HG02763 (cell line): Measurements from ENCODE around the gene S100A2.

Experiments used
- ATAC-seq: cut with Tn5 transposase; IDR thresholded peaks from one replicate; pipeline ENCODE4 v1.9.1; 2021; ENCODE audit warnings: mild to moderate bottlenecking, moderate library complexity; ENCODE audit not compliant: unreplicated experiment

Gene S100A2

DNA sequence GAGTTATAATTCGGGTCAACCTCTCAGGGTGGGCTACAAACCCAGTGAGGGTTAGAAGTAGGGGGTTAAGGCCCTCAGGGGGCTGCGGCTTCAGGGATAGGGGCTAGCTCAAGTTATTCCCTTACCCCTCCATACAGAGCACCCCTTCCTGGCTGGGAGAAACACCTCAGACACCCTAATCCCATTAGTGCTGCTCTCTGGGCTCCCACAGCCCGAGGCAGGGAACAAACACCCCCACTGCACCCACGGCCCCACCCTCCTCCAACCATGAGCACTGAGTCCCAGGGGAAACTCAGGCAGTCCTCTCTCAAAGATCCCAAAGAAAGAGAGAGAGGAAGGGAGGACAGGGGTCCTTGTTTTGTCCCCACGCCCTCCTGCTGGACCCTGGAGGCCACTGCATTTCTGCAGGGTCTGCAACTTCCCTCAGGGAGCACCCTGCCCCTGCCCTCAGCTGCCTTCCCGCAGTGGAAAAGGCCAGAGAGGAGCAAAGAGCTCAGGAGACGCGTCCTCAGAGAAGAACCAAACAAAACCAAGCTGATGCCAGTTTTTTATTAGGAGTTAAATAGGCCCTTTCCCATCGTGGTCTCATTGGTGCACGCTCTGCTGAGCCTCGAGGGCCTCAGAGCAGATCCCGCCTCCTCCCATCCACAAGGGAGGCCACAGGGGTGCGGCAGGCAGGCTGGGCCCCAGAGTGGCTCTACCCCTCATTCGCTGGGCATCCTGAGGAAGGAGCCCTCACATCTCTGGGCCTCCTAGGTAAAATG lies 18.7 kb downstream of the S100A2 start:
- no peak for ATAC-seq

DNA sequence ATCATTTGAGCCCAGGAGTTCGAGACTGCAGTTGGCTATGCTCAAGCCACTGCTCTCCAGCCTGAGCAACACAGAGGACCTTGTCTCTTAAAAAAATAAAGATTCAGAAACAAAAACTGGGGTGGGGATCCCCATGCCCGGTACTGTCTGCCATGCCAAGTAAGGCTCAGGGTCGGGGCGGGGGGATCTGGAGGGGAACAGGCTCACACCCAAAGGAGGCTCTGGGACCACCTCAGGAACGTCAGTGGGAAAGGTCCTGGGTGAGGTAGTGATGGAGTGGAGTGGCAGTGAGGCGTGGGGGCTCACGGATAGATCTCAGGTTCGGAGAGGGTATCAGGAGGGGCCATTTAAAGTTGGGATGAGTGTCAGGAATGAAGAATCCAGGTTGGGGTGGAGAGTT lies 19.3 kb downstream of the S100A2 start:
- no peak for ATAC-seq

DNA sequence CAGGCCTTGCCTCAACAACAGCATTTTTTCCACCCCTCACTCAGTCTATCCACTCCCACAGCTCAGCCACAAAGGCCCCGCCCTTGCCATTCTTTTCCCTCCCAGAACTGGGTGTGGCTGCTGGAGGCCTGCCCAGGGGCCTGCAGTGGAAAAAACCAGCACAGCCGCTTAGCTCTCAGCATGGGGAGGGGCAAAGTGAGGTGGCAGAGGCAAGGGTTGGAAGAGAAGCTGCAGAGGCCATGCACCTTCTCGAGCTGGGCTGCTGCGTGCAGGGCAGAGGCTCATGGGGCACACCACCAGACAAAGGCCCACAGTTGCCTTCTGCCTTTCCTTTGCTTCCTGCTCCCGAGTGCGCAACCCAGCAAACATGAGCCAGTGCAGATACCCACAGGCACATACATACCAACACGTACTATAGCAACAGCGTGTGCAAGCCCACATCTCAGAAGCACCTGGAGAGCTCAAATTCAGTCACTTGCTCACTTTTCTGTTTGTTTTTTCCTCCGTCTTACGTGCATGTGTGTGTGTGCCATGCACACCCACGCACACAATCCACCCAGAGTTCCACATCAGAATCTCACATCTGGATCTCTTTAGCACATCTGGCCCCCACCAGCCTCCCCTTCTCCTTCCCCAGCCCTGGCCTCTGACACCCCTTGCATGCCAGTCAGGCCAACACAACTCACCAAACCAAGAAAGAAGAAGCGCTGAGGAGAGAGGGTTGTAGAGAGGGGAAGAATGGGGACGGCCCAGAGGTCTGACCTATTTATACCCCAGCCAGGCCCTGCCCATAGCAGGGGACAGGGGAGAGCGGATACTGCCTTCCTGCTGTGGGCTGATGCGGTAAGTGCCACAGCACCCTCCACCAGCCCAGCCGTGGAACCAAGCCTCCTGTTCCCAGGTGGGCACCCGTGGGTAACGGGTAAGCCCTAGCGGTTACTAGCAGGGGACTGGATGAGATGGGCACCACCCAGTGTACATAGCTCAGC lies 20.3 kb downstream of the S100A2 start, which contains the start of gene S100A4:
Gene S100A4 (minus strand): TSS at position 740 of the 989 bp plus-strand sequence. CDS start 1,012 bp downstream, outside the sequence.
- peak; percentile 58 for ATAC-seq

DNA sequence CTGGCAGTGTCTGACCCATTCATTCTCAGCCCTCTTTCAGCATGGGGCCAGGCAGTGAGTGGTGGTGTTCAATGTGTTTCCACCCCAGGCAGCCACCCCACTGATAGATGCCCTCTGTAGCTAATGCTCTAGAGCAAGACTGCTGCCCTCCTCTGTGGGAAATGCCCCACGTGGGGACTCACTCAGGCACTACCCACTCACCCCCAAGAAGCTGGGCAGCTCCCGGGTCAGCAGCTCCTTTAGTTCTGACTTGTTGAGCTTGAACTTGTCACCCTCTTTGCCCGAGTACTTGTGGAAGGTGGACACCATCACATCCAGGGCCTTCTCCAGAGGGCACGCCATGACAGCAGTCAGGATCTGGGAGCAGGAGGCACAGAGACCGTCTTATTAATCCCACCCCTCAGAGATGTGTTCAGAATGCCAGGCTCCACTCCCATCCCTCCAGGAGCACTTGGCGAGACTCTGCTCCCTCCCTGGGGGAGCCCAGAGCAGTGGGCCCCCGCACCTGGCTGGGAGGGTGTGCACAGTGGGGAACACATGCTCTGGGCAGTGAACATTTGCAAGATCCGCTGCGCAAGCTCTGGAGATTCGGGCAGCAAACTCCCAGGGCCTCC lies 21.1 kb downstream of the S100A2 start:
- no peak for ATAC-seq

DNA sequence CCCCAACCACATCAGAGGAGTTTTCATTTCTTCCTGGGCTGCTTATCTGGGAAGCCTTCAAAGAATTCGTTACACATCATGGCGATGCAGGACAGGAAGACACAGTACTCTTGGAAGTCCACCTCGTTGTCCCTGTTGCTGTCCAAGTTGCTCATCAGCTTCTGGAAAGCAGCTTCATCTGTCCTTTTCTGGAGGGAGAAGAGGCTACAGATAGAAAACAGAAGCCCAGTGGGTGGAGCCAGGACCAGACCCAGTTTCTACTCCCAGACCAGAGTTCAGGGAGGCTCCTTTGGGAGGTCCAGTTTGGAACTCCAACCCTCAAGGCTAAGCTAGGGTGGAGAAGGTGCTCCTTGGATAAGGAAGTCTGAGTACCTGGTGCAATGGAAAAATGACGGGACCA lies 21.9 kb downstream of the S100A2 start:
- no peak for ATAC-seq

DNA sequence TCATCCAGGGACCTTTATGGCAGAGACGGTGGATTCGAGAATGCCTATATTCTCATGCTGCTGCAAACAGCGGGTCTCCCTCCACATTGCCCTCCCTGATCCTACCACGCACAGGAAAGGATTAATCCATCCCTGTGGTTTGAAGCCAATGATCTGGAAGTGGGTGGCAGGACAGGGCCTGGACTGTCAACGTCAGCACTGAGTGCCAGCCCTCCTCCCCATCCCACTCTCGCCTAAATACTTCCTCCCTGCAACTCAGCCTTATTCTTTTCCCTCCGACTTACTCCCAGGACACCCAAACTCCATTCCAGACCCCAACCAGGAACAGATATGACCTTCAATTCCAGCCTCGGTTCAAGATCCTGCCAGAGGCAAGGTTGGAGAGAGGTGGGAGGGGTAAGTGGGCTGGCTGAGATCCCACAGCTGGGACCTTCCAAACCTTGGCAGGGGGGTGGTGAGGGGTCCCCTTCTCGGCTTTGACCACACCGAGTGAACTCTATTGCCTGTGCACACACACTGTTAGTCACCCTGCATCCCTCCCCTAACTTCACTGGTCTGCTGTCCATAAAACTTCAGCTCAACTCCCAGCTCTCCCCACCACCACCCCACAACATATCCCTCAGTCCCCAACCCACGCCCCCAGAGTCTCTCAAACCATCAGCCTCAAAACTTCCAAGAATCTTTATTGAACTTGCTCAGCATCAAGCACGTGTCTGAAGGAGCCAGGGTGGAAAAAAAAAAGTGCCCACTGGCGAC lies 22.5 kb downstream of the S100A2 start:
- ATAC-seq = no peak

DNA sequence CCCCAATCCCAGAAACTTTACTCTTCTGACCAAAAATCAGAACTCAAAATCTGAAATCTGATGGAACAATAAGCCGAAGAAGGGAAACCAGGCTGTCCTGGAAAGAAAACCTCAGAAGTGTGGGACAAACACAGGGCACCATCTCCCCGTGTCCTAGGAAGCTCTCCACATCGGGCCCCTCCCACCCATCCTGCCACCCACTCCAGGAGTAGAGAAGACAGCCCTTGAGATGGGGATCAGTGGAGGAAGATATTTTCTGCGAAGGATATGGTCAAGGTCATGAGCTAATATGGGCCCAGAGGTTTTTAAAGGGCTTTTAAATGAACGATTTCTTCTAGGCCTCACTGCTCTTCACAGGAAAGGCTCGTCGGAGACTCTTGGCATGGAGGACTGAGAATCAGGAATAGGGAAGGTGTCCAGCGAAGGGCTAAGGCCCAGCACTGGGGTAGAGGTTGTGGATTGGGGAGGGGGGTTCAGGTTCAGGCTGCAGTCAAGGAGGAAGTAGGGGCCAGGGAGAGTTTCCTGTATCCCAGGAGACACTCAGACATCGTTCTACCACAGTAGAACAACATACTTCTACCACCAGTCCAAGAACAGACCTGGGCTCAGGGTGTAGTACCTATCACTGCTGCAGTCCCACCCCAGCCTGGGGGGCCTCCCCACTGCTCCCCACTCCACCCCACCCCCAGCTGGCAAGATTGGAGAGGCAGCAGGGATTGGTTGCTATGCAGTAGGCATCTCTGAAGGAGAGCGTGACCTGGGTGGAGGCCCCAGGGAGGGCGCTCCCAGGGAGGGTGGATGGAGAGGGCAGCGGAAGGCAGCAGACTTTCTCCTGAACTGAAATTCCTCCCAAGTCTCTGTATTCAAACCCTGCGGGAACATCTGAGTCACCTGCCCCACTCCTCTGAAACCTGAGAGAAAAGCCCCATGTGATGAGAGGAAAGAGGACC lies 23.7 kb downstream of the S100A2 start:
- no peak for ATAC-seq

DNA sequence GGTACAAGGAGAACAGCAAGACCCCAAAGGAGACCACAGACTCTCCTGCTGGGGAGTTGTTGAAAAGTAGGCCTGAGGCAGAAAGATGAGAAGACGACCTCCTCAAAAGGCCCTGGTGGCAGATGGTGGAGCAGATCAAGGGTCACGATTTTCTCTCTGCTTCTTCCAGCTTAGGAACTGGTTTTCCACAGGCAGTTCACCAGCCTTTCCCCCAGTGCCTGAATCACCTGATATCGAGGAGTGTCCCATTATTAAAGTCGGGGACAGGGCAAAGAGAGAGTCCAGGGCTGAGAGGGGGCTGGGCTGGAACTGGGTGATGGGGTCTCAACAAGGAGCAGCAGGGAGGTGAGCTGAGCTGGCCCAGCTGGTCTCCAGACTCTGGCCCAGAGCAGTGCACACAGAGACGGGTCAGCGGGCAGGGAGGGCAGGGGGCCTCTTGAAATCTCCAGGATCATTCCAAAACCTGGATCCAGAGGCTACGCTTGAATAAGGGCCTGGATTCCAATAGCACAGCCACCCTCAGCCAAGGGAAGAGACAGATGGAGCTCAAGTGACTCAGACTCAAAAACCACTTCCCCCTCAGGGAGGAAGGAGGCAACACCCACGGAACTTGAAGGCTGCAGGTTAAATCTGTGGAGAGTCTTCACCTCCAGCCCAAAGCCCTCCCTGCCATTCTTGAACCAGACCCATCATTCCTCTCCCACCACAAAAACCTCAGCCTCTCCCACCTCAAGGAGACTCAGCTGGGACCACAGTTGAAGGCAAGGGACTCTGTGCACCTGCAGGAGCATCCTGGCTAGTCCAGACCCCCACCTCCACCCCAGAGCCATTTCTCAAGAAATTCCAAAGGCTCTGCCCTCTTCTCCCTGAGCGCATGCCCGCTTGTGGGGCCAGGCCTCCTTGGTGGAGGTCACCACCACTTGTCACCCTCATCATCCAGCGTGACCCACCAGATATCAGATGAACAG lies 25.0 kb downstream of the S100A2 start, which contains the start of gene S100A5:
Gene S100A5 (minus strand): TSS at position 541 of the 968 bp plus-strand sequence. CDS start 743 bp downstream, outside the sequence.
- ATAC-seq = no peak

DNA sequence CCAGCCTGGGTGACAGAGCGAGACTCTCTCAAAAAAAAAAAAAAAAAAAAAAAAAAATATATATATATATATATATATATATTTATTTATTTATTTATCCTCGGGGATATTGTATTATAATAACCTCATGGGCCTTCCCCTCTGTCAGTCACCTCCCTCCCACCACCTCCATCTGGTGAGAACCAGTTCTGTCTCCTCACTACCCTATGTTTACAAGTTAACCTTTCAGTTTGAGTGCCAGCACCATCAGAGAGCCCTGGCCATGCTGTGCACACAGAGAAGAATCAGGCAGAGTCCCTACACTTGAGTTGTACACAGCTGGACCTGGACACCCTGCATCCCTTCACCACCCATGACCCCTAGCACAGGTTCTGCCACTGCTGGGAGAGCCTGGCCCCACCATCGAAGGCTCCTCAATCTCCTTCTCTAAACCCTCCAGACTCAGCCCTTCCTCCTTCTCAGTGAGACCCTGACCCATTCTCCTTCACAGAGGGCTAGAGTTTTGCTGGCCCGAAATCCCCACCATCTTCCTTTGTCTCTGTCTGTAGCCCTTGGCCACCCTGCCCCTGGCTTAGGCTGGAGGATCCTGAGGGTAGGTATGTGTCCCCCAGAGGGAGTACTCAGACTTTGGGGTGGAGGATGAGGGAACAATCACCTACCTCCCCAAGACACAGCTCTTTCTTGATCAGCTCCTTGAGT lies 26.1 kb downstream of the S100A2 start:
- no peak for ATAC-seq

DNA sequence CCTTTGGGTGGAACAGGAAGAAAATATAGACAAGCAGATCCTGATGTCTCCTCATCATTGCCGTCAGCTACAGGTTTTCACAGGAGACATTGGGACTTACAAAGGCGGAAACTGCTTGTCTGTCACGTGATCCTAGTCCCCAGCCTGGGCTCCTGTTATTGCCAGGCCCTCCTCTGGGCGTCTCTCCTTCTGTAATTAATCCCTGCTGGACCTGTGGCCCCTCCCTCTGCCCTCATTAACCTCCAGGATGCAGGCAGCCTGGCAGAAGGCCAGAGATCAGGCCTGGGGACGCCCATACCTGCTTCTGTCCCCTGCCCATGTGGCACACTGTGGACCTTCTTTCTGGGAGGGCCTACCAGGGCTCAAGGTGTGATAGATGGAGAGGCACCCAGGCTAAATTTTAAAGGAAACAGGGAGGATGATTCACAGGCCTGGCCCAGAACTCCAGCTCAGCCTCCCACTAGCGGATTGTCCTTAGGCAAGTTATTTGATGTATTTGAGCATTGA lies 27.3 kb downstream of the S100A2 start:
- ATAC-seq = no peak

DNA sequence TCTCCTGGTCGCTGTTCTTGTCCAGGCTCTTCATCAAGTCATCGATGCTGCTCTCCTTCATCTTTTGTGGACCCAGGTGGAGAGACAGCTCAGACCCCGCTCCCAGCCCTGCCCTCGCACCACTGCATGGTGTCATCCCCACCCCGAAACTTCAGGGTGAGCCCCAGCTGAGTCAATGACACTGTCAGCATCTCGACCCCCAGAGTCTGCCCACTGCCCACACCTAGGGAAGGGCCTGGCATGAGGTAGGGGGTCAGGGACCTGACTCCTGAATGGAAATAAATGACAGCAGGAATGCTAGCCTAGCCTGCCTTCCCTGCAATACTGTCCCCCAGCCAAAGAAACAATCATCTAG lies 28.3 kb downstream of the S100A2 start:
- no peak for ATAC-seq

DNA sequence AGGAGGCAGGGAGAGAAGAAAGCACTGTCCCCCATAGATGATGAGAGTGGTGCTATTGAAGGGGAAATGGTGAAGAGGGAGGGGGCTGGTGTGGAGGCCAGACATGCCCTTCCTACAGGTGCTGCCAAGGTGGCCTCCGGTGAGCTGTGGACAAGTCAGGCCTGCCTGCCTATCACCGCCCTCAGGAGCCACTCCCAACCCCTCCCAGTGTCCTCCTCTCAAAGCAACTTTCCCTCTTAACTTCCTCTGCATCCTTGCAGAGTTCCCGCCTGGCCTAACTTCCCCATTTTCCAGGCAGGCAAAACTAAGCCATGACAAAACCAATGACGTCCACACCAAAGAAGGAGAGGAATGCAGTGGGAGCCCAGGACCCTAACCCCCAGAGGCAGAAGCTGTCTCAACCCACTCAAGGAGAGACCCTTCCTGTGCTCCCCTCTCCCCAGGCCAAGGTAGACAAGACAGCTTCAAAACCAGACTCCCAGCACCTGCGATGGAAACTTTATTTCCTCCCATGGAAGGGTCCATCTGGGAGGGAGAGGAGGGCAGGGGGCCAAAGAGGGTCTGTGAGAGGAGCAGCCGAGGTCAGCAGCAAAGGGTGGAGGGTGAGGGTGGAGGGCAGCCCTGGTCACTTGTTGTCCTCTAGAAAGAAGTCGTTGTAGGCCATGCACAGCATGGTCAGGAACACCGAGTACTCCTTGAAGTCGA lies 28.8 kb downstream of the S100A2 start:
- no peak for ATAC-seq

DNA sequence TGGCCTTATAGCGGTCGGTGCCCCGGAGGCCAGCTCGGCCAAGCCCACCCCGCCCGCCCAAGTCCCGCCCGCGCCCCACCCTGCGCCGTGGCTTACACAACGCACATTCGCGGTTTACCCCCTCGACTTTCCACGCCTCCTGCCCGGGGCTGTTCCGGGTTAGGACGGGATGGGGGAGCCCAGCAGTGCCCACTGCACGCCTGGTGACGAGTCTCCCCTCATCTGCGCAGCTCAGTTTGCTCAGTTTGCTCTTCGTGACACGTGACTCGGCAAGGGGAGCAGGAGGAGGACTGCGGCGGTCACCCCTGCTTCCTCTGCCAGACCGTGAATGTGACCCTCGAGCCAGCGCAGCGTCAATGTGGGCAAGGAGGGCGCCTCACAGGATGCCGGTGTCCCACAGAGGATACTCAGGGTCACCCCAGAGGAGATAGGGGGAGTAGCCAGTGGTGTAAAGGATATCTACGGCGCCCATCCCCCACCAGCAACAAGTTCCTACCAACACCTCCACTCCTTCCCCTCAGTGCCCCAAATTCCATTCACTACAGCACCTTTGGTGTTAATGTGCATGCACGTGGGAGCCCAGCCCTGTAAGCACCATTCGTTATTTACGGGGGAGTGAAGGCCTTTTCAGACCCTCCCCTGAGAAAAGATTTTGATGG lies 29.5 kb downstream of the S100A2 start:
- no peak for ATAC-seq

DNA sequence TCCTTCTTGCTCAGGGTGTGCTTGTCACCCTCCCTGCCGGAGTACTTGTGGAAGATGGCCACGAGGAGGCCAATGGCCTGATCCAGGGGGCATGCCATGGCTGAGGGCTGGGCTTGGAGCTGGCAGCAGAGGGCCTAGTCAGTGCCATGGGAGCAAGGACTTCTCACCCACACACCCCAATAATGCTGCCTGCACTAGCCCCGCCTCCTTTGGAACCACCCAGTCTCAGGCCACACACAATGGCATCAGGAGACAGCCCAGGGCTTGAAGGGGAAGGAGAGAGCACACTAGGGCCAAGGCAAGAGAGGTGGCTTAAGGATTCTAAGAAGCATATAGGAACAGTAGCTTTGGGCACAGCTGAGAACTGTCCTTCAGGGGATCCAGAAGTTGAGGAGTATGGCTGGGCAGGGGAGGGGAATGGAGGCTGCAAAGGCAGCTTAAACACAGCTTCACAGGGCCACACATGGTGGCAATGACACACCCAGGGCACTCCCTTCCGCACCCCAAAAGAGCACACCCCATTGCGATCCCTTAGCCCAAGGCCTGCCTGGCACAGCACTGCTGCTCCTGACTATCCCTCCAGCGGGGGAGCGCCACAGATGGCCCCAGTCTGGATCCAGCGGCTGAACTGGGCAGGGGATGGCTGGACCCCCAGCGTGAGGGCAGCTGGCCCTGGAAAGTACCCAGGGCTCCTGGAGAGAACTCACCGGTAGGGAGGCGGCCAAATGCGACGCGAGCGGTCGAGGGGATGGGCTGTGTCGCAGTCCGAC lies 30.2 kb downstream of the S100A2 start, which contains the start of gene S100A6:
Gene S100A6 (minus strand): TSS at position 750 of the 770 bp plus-strand sequence. CDS start 652 bp downstream, at position 98.
- ATAC-seq = no peak

DNA sequence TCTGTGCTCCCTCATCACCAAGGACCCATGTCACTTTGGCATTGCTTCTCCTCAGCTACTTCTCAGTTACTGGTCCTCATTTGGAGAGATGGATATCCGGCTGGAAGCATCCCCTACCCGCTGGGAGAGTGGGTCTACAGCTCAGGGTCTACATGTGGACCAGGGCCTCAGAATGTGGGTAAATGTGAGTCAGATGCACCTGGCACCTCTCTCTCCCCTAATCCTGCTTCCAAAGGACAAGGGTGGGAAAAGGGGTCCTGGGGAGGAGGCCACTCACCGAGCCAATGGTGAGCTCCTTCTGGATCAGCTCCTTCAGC lies 30.8 kb downstream of the S100A2 start:
- ATAC-seq = no peak
